H9 (cell line): Measurements from ENCODE around the gene HYDIN. TPM values are rescaled to one million over a fixed set of nuclear protein-coding genes. Genes with fewer than 3 reads are reported as not detected.

Source experiments
- DNase-seq: peaks from one replicate; pipeline ENCODE4 v3.0.0-alpha.2; 2017
- H2AFZ ChIP-seq: one replicate; pipeline ENCODE4 v1.6.1; 2013; ENCODE audit warnings: mild to moderate bottlenecking, low read length, control low read depth, moderate library complexity
- H2AK5ac ChIP-seq: 2 replicates; pipeline ENCODE4 v1.6.1; 2013; ENCODE audit warnings: low read length, control low read depth, mixed read lengths; ENCODE audit not compliant: insufficient read length
- H2BK120ac ChIP-seq: one replicate; pipeline ENCODE4 v1.6.1; 2013; ENCODE audit warnings: low read depth, mild to moderate bottlenecking, low read length, control low read depth, inconsistent platforms; ENCODE audit not compliant: poor library complexity, severe bottlenecking
- H2BK12ac ChIP-seq: 2 replicates; pipeline ENCODE4 v1.6.1; 2013; ENCODE audit warnings: low read length, control low read depth, mixed read lengths, low read depth; ENCODE audit not compliant: insufficient read length
- H2BK15ac ChIP-seq: 2 replicates; pipeline ENCODE4 v1.6.1; 2013; ENCODE audit warnings: low read depth, low read length, control low read depth
- H2BK20ac ChIP-seq: one replicate; pipeline ENCODE4 v1.6.1; 2013; ENCODE audit warnings: low read depth, mild to moderate bottlenecking, low read length, control low read depth, inconsistent platforms; ENCODE audit not compliant: poor library complexity, severe bottlenecking
- H2BK5ac ChIP-seq: 2 replicates; pipeline ENCODE4 v1.6.1; 2013; ENCODE audit warnings: low read length, control low read depth, mixed read lengths; ENCODE audit not compliant: insufficient read length
- H3K14ac ChIP-seq: 2 replicates; pipeline ENCODE4 v1.6.1; 2013; ENCODE audit warnings: low read length, control low read depth; ENCODE audit not compliant: insufficient read depth
- H3K18ac ChIP-seq: 2 replicates; pipeline ENCODE4 v1.6.1; 2013; ENCODE audit warnings: low read depth, mild to moderate bottlenecking, mixed read lengths, low read length, control low read depth; ENCODE audit not compliant: insufficient read length
- H3K23ac ChIP-seq: 2 replicates; pipeline ENCODE4 v1.6.1; 2013; ENCODE audit warnings: low read length, control low read depth, mixed read lengths, low read depth; ENCODE audit not compliant: insufficient read length
- H3K23me2 ChIP-seq: 2 replicates; pipeline ENCODE4 v1.6.1; 2013; ENCODE audit warnings: low read depth, mild to moderate bottlenecking, mixed read lengths, low read length, control low read depth; ENCODE audit not compliant: insufficient read length, poor library complexity, severe bottlenecking
- H3K27ac ChIP-seq: 2 replicates; pipeline ENCODE4 v1.5.1; 2013; ENCODE audit warnings: low read length, control low read depth, mixed read lengths, low read depth; ENCODE audit not compliant: insufficient read length
- H3K27me3 ChIP-seq: 2 replicates; pipeline ENCODE4 v1.6.1; 2013; ENCODE audit warnings: low read length, control low read depth, inconsistent platforms; ENCODE audit not compliant: insufficient read depth
- H3K4ac ChIP-seq: 2 replicates; pipeline ENCODE4 v1.6.1; 2013; ENCODE audit warnings: low read depth, mild to moderate bottlenecking, control low read depth, inconsistent platforms, low read length, moderate library complexity
- H3K4me1 ChIP-seq: 2 replicates; pipeline ENCODE4 v1.6.1; 2013; ENCODE audit warnings: low read length, control low read depth, inconsistent platforms; ENCODE audit not compliant: insufficient read depth
- H3K4me2 ChIP-seq: 2 replicates; pipeline ENCODE4 v1.6.1; 2013; ENCODE audit warnings: low read length, control low read depth, mixed read lengths; ENCODE audit not compliant: insufficient read length, insufficient read depth
- H3K56ac ChIP-seq: 2 replicates; pipeline ENCODE4 v1.6.1; 2013; ENCODE audit warnings: low read depth, mild to moderate bottlenecking, mixed read lengths, low read length, control low read depth; ENCODE audit not compliant: insufficient read length
- H3K79me1 ChIP-seq: 2 replicates; pipeline ENCODE4 v1.6.1; 2013; ENCODE audit warnings: low read depth, mild to moderate bottlenecking, moderate library complexity, low read length, control low read depth, inconsistent platforms; ENCODE audit not compliant: insufficient read depth, poor library complexity, severe bottlenecking
- H3K79me2 ChIP-seq: 2 replicates; pipeline ENCODE4 v1.6.1; 2013; ENCODE audit warnings: low read length, control low read depth, inconsistent platforms; ENCODE audit not compliant: insufficient read depth
- H3K9ac ChIP-seq: 2 replicates; pipeline ENCODE4 v1.6.1; 2013; ENCODE audit warnings: low read length, control low read depth, mixed read lengths; ENCODE audit not compliant: insufficient read length; ENCODE audit errors: extremely low read depth
- H3K9me3 ChIP-seq: one replicate; pipeline ENCODE4 v1.6.1; 2013; ENCODE audit warnings: low read depth, low read length, inconsistent platforms; ENCODE audit not compliant: control insufficient read depth
- H3T11ph ChIP-seq: one replicate; pipeline ENCODE4 v1.6.1; 2013; ENCODE audit warnings: mild to moderate bottlenecking, low read length, control low read depth, inconsistent platforms
- H4K20me1 ChIP-seq: one replicate; pipeline ENCODE4 v1.6.1; 2013; ENCODE audit not compliant: control insufficient read depth, insufficient read length, insufficient read depth
- H4K5ac ChIP-seq: 2 replicates; pipeline ENCODE4 v1.6.1; 2013; ENCODE audit warnings: low read depth, mild to moderate bottlenecking, mixed read lengths, low read length, control low read depth; ENCODE audit not compliant: insufficient read length
- H4K8ac ChIP-seq: replicated peaks from 2 replicates; pipeline ENCODE4 v1.6.1; 2013; ENCODE audit warnings: low read length, control low read depth, mixed read lengths, low read depth; ENCODE audit not compliant: insufficient read length
- H4K91ac ChIP-seq: 2 replicates; pipeline ENCODE4 v1.6.1; 2013; ENCODE audit warnings: low read depth, mild to moderate bottlenecking, moderate library complexity, mixed read lengths, low read length, control low read depth; ENCODE audit not compliant: insufficient read length
- H3K27ac Mint-ChIP-seq, 3 experiments: 2 replicates in 2 of 3; 3 replicates in 1 of 3; pipeline ENCODE4 v1.8.0; 2020 to 2021; ENCODE audit warnings: mixed read lengths in 3 of 3, mild to moderate bottlenecking in 1 of 3, moderate library complexity in 1 of 3
- H3K27me3 Mint-ChIP-seq: 2 replicates; pipeline ENCODE4 v1.8.0; 2021; ENCODE audit warnings: low read depth, mild to moderate bottlenecking, moderate library complexity, mixed read lengths
- H3K36me3 Mint-ChIP-seq, 3 experiments: 2 replicates in 2 of 3; 3 replicates in 1 of 3; pipeline ENCODE4 v1.8.0; 2020 to 2021; ENCODE audit warnings: low read depth in 3 of 3, mixed read lengths in 3 of 3; ENCODE audit not compliant: insufficient read depth in 1 of 3
- H3K4me1 Mint-ChIP-seq, 2 experiments: 2 replicates each; pipeline ENCODE4 v1.8.0; 2020; ENCODE audit warnings: mixed read lengths in 2 of 2
- H3K4me3 Mint-ChIP-seq, 2 experiments: 2 replicates in 1 of 2; 3 replicates in 1 of 2; pipeline ENCODE4 v1.8.0; 2020 to 2021; ENCODE audit warnings: mild to moderate bottlenecking in 2 of 2, mixed read lengths in 2 of 2, moderate library complexity in 1 of 2
- H3K9me3 Mint-ChIP-seq, 2 experiments: 2 replicates in 1 of 2; 3 replicates in 1 of 2; pipeline ENCODE4 v1.8.0; 2020; ENCODE audit warnings: mild to moderate bottlenecking in 2 of 2, mixed read lengths in 2 of 2, moderate library complexity in 1 of 2
- total RNA-seq: library from RNA; stranded (reverse); gene quantifications from 2 replicates; pipeline ENCODE4 v1.2.1, GENCODE V29; 2021
- TF ChIP-seq, protein P1 (sequence below): fragments of 200-600 bp; sonication (generic); conservative IDR thresholded peaks from 3 replicates; pipeline ENCODE4 v1.8.0; 2021; ENCODE audit warnings: antibody characterized with exemption, mild to moderate bottlenecking

HYDIN gene
- total RNA-seq, 1 experiment from 2014 or later = 1.7 TPM

DNA sequence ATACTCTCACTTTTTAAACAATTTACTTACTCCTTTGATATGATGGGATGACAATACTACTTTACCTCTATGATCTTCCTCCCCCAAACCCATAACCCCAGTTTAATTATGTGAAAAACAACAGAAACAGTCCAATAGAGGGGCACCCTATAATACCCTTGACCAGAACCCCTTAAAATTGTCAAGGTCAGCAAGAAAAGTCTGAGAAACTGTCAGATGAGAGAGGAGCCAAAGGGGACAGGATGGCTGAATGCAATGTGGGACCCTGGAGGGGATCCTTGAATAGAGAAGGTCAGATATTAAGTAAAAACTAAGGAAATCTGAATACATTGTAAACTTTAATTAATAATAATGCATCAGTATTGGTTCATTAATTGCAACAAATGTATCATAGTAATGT lies 15.8 kb upstream of the HYDIN start:
- Mint-ChIP-seq H3K9me3 (no peaks in the 10 kb centered on the region), H3K27ac (no peak overlapping the region), H3K4me1 (peaks cover 13 to 20% of the 10 kb centered on the region in 2 experiments), H3K4me3 (no peak overlapping the region), H3K27me3 (no peaks in the 10 kb centered on the region), H3K36me3 (no peaks in the 10 kb centered on the region)
- H3K23me2 ChIP-seq = no peaks in the 10 kb centered on the region
- H2AK5ac ChIP-seq = no peak overlapping the region
- H3K27me3 ChIP-seq = no peaks in the 10 kb centered on the region
- H3K79me1 ChIP-seq = no peaks in the 10 kb centered on the region
- H4K20me1 ChIP-seq = no peaks in the 10 kb centered on the region
- no peaks in the 10 kb centered on the region for H3K4me1 ChIP-seq
- no peak overlapping the region for H3K14ac ChIP-seq
- no peak overlapping the region for H4K5ac ChIP-seq
- H2BK5ac ChIP-seq = no peak overlapping the region
- no peak for DNase-seq
- no peak overlapping the region for H3K27ac ChIP-seq
- H3K9ac ChIP-seq = no peak overlapping the region
- no peak overlapping the region for H3T11ph ChIP-seq
- H3K4me2 ChIP-seq = no peak overlapping the region
- no peaks in the 10 kb centered on the region for H3K79me2 ChIP-seq
- H3K56ac ChIP-seq = no peak overlapping the region
- no peak overlapping the region for H2BK15ac ChIP-seq
- no peak overlapping the region for H3K18ac ChIP-seq
- no peak overlapping the region for H2BK120ac ChIP-seq
- no peak overlapping the region for H3K23ac ChIP-seq
- H3K9me3 ChIP-seq = no peaks in the 10 kb centered on the region
- TF ChIP-seq, protein P1, sequence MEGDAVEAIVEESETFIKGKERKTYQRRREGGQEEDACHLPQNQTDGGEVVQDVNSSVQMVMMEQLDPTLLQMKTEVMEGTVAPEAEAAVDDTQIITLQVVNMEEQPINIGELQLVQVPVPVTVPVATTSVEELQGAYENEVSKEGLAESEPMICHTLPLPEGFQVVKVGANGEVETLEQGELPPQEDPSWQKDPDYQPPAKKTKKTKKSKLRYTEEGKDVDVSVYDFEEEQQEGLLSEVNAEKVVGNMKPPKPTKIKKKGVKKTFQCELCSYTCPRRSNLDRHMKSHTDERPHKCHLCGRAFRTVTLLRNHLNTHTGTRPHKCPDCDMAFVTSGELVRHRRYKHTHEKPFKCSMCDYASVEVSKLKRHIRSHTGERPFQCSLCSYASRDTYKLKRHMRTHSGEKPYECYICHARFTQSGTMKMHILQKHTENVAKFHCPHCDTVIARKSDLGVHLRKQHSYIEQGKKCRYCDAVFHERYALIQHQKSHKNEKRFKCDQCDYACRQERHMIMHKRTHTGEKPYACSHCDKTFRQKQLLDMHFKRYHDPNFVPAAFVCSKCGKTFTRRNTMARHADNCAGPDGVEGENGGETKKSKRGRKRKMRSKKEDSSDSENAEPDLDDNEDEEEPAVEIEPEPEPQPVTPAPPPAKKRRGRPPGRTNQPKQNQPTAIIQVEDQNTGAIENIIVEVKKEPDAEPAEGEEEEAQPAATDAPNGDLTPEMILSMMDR = no peak
- H3K4ac ChIP-seq = no peak overlapping the region
- H4K8ac ChIP-seq = no peak overlapping the region
- H2AFZ ChIP-seq = no peak overlapping the region
- no peak overlapping the region for H2BK20ac ChIP-seq
- H4K91ac ChIP-seq = no peak overlapping the region
- H2BK12ac ChIP-seq = no peak overlapping the region
